NOMO-1 treated with DMSO at 0.1 percent for 48 hours (cell line): ENCODE measurements around the gene RNF187.
"Not testable (repeated sequence)": the region's sequence is repeated elsewhere in the genome, so short reads cannot be mapped to it uniquely, and the experiment has no call there.

Experiments
- DNase-seq: peaks from one replicate; lab custom pipeline; 2025; ENCODE audit not compliant: unreplicated experiment; lab: John Stamatoyannopoulos, UW

Gene RNF187

GRCh38 chr1:228483789-228484188 is 3.4 kb upstream of the RNF187 start:
- no peak for DNase-seq

GRCh38 chr1:228486596-228487335 is 416 bp upstream of the RNF187 start:
- DNase-seq: peak; percentile 91

- no peak for DNase-seq
Measured at GRCh38 chr1:228488125-228488817, 1.1 kb downstream of the RNF187 start.

- no peak for DNase-seq
Measured at GRCh38 chr1:228488818-228489674, 1.9 kb downstream of the RNF187 start.

GRCh38 chr1:228490120-228491078 is 3.2 kb downstream of the RNF187 start:
- DNase-seq: no peak

- DNase-seq: no peak
Measured at GRCh38 chr1:228493141-228494043, 6.2 kb downstream of the RNF187 start.

GRCh38 chr1:228494044-228494353 is 6.8 kb downstream of the RNF187 start:
- no peak for DNase-seq

- DNase-seq: no peak
Measured at GRCh38 chr1:228494391-228494790, 7.2 kb downstream of the RNF187 start.

- no peak for DNase-seq
Measured at GRCh38 chr1:228494970-228495853, 8.0 kb downstream of the RNF187 start.

- no peak for DNase-seq
Measured at GRCh38 chr1:228496084-228496483, 8.9 kb downstream of the RNF187 start.

- no peak for DNase-seq
Measured at GRCh38 chr1:228496494-228496893, 9.3 kb downstream of the RNF187 start.

GRCh38 chr1:228497206-228497605 is 10.0 kb downstream of the RNF187 start:
- no peak for DNase-seq

GRCh38 chr1:228497817-228498216 is 10.6 kb downstream of the RNF187 start:
- DNase-seq: no peak

GRCh38 chr1:228500143-228500734 is 13.1 kb downstream of the RNF187 start:
- peak; percentile 77 for DNase-seq

- DNase-seq: peak; percentile 85
Measured at GRCh38 chr1:228500901-228501871, 14.0 kb downstream of the RNF187 start.

- no peak for DNase-seq
Measured at GRCh38 chr1:228502522-228502921, 15.3 kb downstream of the RNF187 start.

- DNase-seq: not testable (repeated sequence)
Measured at GRCh38 chr1:228505944-228506343, 18.8 kb downstream of the RNF187 start.
